GM12874 (cell line): ENCODE data around the gene ERP27.

Source experiments
- TF ChIP-seq, protein P1 (sequence below): IDR thresholded peaks from 2 replicates; pipeline ENCODE4 v1.5.1; 2011; ENCODE audit warnings: low read depth, mild to moderate bottlenecking, control low read depth, low read length, moderate library complexity; ENCODE audit not compliant: insufficient read depth

The ERP27 gene

DNA sequence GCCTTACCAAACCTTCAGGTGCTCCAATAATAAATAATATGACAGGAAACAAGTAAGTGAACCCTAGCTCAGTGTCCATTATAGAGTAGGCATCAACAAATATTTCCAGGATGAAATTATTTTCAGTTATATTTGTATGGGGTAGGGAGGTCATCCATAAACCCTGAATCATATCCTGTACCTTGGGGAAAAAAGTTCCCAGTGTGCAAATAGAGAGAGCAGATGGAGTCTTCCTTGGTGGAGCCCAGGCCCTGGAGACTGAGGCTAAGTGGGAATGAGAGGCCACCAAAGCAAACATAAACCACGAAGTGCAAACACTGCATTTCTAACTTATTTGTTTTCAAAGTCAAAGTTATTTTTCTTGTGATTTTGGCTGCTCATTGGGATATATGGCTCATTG, 8.5 kb upstream of the ERP27 start:
- TF ChIP-seq, protein P1, sequence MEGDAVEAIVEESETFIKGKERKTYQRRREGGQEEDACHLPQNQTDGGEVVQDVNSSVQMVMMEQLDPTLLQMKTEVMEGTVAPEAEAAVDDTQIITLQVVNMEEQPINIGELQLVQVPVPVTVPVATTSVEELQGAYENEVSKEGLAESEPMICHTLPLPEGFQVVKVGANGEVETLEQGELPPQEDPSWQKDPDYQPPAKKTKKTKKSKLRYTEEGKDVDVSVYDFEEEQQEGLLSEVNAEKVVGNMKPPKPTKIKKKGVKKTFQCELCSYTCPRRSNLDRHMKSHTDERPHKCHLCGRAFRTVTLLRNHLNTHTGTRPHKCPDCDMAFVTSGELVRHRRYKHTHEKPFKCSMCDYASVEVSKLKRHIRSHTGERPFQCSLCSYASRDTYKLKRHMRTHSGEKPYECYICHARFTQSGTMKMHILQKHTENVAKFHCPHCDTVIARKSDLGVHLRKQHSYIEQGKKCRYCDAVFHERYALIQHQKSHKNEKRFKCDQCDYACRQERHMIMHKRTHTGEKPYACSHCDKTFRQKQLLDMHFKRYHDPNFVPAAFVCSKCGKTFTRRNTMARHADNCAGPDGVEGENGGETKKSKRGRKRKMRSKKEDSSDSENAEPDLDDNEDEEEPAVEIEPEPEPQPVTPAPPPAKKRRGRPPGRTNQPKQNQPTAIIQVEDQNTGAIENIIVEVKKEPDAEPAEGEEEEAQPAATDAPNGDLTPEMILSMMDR = no peak

DNA sequence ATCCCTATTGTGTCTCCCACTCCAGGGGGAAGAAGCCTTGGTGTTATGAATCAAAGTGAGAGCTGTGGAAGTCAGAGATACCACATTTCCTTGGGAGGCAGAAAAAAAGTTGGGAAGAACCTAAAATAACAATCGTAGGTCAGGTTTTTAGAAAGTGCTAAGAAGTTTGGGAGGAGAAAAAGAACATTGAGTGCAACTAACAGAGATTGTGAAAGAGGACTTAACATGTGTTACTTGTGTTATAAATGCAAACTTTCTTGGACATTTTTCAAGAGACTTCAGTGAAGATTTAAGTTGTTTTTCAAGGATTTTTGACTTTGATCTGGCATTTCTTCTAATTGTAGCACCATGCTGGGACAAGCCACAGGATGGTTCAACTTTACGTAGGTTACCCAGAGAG, 7.8 kb upstream of the ERP27 start:
- TF ChIP-seq, protein P1 = no peak

DNA sequence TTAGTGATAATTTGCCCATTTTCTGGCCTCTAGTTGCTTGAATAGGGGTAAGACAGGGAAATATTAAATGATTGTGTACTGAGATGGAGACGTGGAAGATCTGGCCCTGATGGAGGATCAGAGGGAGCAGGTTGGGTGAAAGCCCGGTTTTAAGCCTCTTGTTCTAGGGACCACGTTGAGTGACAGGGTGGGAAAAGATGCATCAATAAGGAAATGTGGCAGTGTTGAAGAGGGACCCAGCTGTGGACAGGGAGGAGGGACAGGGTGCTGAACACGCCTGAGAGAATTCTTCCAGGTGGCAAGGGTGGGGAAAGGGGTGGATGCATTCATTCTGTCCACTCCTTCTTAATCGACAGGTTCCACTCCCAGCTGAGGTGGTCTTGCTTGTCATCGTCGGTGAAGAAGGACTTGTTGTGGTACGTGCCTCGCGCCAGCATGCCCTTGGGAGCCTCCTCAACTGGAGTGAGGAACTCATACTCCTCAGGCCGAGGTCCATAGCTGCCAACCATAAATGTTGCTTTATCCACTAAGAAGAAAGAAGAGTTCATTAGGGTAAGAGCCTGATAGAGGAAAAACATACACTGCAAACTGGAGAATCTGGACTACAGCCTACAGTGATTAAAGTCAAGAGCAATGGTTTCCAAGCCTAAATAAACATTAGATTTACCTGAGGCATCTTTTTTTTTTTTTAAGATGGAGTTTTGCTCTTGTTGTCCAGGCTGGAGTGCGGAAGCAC, 4.0 kb upstream of the ERP27 start:
- TF ChIP-seq, protein P1 = no peak

DNA sequence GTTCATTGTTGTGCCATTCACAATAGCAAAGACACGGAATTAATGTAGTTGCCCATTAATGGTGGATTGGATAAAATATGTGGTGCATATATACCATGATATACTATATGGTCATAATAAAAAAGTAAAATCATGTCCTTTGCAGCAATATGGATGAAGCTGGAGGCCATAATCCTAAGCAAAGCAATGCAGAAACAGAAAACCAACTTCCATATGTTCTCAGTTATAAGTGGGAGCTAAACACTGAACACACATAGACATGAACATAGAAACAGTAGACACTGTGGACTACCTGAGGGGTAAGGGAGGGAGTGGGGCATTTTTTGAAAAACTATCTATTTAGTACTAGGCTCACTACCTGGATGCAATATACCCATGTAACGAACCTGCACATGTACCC, 3.0 kb upstream of the ERP27 start:
- TF ChIP-seq, protein P1 = no peak

DNA sequence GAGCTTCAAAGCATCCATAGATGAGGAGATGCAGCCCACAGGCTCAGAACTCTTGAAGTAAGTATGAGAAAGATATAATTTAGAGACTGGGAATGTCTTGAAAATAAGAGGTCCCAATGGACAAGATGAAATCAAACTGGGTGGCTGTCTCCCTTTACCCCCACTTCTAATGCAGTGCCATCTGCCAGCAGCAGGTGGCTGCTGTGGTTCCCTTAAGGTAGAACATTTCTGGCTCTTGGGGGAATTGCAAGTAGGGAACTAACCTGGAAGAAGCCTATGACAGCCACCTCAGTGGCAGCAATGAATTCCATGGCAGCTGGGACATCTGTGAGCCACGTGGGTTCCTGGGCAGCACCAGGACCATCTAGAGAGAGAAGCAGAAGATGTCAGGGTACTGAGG, 648 bp downstream of the ERP27 start:
- TF ChIP-seq, protein P1 = peak; percentile 45; the same call in 1 of the 2 replicates

DNA sequence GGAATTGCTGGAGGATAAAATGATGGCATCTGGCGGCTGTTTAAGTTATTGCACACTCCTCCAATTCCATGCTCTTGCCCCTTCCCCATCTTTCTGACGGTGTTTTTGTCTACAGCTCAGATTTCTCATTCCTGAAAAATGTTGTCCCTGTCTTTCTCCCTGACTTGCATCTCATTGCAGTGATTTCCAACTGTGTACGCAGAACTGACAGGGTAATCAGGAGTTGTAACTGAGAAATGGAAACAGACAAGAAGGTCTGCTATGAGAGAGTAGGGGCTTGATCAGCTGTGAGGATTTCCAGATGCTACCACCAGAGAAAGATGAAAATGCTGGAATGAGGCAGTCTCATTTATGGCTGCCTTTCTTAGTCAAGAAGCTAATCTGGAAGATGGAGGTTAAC, 1.3 kb downstream of the ERP27 start:
- TF ChIP-seq, protein P1 = no peak

DNA sequence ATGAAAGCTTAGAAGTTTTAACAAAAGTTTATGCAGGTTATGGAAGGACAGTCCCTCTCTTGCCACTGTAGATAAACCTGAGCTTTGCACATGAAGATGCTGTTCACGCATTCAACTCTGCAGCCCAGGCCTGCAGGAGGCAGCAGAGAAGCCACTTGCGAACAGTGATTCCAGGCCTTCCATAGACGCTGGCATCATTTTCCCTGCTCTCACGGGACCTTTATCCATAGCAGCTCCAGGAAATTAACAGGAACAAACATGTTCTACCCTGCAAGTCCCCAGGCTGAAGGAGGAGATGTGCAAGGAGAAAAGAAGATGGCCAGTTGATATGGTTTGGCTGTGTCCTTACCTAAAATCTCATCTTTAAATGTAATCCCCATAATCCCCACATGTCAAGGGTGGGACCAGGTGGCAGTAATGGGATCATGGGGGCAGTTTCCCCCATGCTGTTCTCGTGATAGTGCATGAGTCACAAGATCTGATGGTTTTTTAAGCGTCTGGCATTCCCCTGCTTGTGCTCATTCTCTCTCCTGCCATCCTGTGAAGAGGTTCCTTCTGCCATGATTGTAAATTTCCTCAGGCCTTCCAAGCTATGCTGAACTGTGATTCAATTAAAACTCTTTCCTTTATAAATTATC, 2.0 kb downstream of the ERP27 start:
- TF ChIP-seq, protein P1 = peak; percentile 32
